Fibroblast of lung (primary cell): ENCODE results near the gene SECTM1. TPM values are rescaled to one million over a fixed set of nuclear protein-coding genes. Genes with fewer than 3 reads are reported as not detected.

Source experiments
- DNase-seq, 2 donors: peaks; one replicate each; pipeline versions ENCODE4 v3.0.0 to v3.0.0-alpha.2; 2010; ENCODE audit warnings: low read depth in 2 of 2
- H2AFZ ChIP-seq: 2 replicates; pipeline ENCODE4 v1.5.1; 2012; ENCODE audit warnings: low read length, control low read depth, inconsistent platforms
- H3K27ac ChIP-seq: 2 replicates; pipeline ENCODE4 v1.5.1; 2011; ENCODE audit warnings: low read length, control low read depth; ENCODE audit not compliant: insufficient read depth
- H3K27me3 ChIP-seq: 2 replicates; pipeline ENCODE4 v1.5.1; 2011; ENCODE audit warnings: mild to moderate bottlenecking, low read length; ENCODE audit not compliant: control insufficient read depth, insufficient read depth
- H3K36me3 ChIP-seq: 2 replicates; pipeline ENCODE4 v1.5.1; 2011; ENCODE audit warnings: low read length; ENCODE audit not compliant: control insufficient read depth, insufficient read depth
- H3K4me1 ChIP-seq: 2 replicates; pipeline ENCODE4 v1.5.1; 2011; ENCODE audit warnings: low read length; ENCODE audit not compliant: control insufficient read depth, insufficient read depth; ENCODE audit errors: extremely low read depth
- H3K4me2 ChIP-seq: 2 replicates; pipeline ENCODE4 v1.5.1; 2011; ENCODE audit warnings: low read length, control low read depth; ENCODE audit not compliant: insufficient read depth; ENCODE audit errors: extremely low read depth
- H3K4me3 ChIP-seq, 4 experiments: fragments of 200-600 bp in 1 of 4; sonication (generic) in 1 of 4; replicated peaks in 1 of 4; 2 replicates each; pipeline ENCODE4 v1.5.1; 2011 to 2016; ENCODE audit warnings: low read length in 4 of 4, low read depth in 3 of 4, mild to moderate bottlenecking in 3 of 4, control low read depth in 2 of 4, inconsistent platforms in 1 of 4, mixed read lengths in 1 of 4; ENCODE audit not compliant: insufficient read depth in 1 of 4; ENCODE audit errors: control extremely low read depth in 1 of 4
- H3K79me2 ChIP-seq: 2 replicates; pipeline ENCODE4 v1.5.1; 2012; ENCODE audit warnings: mild to moderate bottlenecking, low read length, inconsistent platforms; ENCODE audit not compliant: control insufficient read depth, insufficient read depth
- H3K9ac ChIP-seq: 2 replicates; pipeline ENCODE4 v1.5.1; 2011; ENCODE audit warnings: mild to moderate bottlenecking, low read length, control low read depth; ENCODE audit not compliant: insufficient read depth
- H3K9me3 ChIP-seq: 2 replicates; pipeline ENCODE4 v1.5.1; 2012; ENCODE audit warnings: low read depth, low read length; ENCODE audit not compliant: control insufficient read depth, insufficient read depth
- H4K20me1 ChIP-seq: 2 replicates; pipeline ENCODE4 v1.5.1; 2011; ENCODE audit warnings: low read length; ENCODE audit not compliant: control insufficient read depth, insufficient read depth; ENCODE audit errors: extremely low read depth
- CTCF ChIP-seq, 2 donors: IDR thresholded peaks in 1 of 2; conservative IDR thresholded peaks in 1 of 2; 1 replicate in 1 of 2; 2 replicates in 1 of 2; pipeline ENCODE4 v1.5.1; 2011 to 2012; ENCODE audit warnings: low read length in 2 of 2, control low read depth in 1 of 2, inconsistent platforms in 1 of 2, low read depth in 1 of 2, mild to moderate bottlenecking in 1 of 2
- EZH2 ChIP-seq: IDR thresholded peaks from 2 replicates; pipeline ENCODE4 v1.5.1; 2012; ENCODE audit warnings: low read length, control low read depth, mild to moderate bottlenecking; ENCODE audit errors: missing control alignments
- polyA plus RNA-seq, 2 donors: library from polyadenylated mRNA; depleted of rRNA in 1 of 2; stranded (reverse) in 1 of 2; unstranded in 1 of 2; fragments of >200 nt; gene quantifications; 2 replicates each; pipeline ENCODE4 v1.2.1, GENCODE V29; 2011 to 2012; ENCODE audit warnings: missing spikeins in 1 of 2
- total RNA-seq: library from RNA; depleted of rRNA; stranded (reverse); fragments of >200 nt; gene quantifications from 2 replicates; pipeline ENCODE4 v1.2.1, GENCODE V29; 2014

Gene SECTM1
- total and polyA plus RNA-seq, 2 donors (not counting 1 experiment from before 2014, with no cell fraction given) = 17.3 to 17.5 TPM

GRCh38 chr17:82319619-82320062 is 13.9 kb downstream of the SECTM1 start:
- H3K4me3 ChIP-seq = no peak overlapping the region
- no peaks in the 10 kb centered on the region for H3K4me1 ChIP-seq
- no peaks in the 10 kb centered on the region for H3K36me3 ChIP-seq
- H3K27me3 ChIP-seq = peaks cover 10% of the 10 kb centered on the region
- peaks cover 4% of the 10 kb centered on the region for H3K9me3 ChIP-seq
- no peaks in the 10 kb centered on the region for H4K20me1 ChIP-seq
- TF ChIP-seq CTCF (conservative IDR thresholded peaks at IDR 0.05 in 1 of 2, IDR thresholded peaks at IDR 0.05 in 1 of 2; ENCODE audit: low read depth in 1 of 2, low read length in 2 of 2) (no peak), EZH2 (no peak)
- no peak overlapping the region for H3K9ac ChIP-seq
- no peak overlapping the region for H3K27ac ChIP-seq
- no peaks in the 10 kb centered on the region for H3K79me2 ChIP-seq
- no peak overlapping the region for H2AFZ ChIP-seq
- H3K4me2 ChIP-seq = no peak overlapping the region
- no peak for DNase-seq

GRCh38 chr17:82318772-82319606 is 14.6 kb downstream of the SECTM1 start:
- H3K27me3 ChIP-seq = peaks cover 13% of the 10 kb centered on the region
- TF ChIP-seq CTCF (conservative IDR thresholded peaks at IDR 0.05 in 1 of 2, IDR thresholded peaks at IDR 0.05 in 1 of 2; ENCODE audit: low read depth in 1 of 2, low read length in 2 of 2) (no peak), EZH2 (no peak)
- no peak overlapping the region for H3K4me2 ChIP-seq
- H3K27ac ChIP-seq = no peak overlapping the region
- H2AFZ ChIP-seq = no peak overlapping the region
- H3K9me3 ChIP-seq = peaks cover 4% of the 10 kb centered on the region
- H3K4me1 ChIP-seq = no peaks in the 10 kb centered on the region
- DNase-seq = no peak
- H3K9ac ChIP-seq = no peak overlapping the region
- H3K79me2 ChIP-seq = no peaks in the 10 kb centered on the region
- H3K36me3 ChIP-seq = no peaks in the 10 kb centered on the region
- H3K4me3 ChIP-seq = no peak overlapping the region
- H4K20me1 ChIP-seq = no peaks in the 10 kb centered on the region

GRCh38 chr17:82318169-82318498 is 15.4 kb downstream of the SECTM1 start:
- H3K4me3 ChIP-seq = no peak overlapping the region
- no peak for DNase-seq
- TF ChIP-seq CTCF (conservative IDR thresholded peaks at IDR 0.05 in 1 of 2, IDR thresholded peaks at IDR 0.05 in 1 of 2; ENCODE audit: low read depth in 1 of 2, low read length in 2 of 2) (no peak), EZH2 (no peak)
- no peaks in the 10 kb centered on the region for H3K4me1 ChIP-seq
- no peak overlapping the region for H3K4me2 ChIP-seq
- no peak overlapping the region for H2AFZ ChIP-seq
- H3K36me3 ChIP-seq = no peaks in the 10 kb centered on the region
- H4K20me1 ChIP-seq = no peaks in the 10 kb centered on the region
- H3K9me3 ChIP-seq = peaks cover 4% of the 10 kb centered on the region
- H3K27ac ChIP-seq = no peak overlapping the region
- no peaks in the 10 kb centered on the region for H3K79me2 ChIP-seq
- H3K9ac ChIP-seq = no peak overlapping the region
- peaks cover 17% of the 10 kb centered on the region for H3K27me3 ChIP-seq
